Nucleus accumbens (tissue), 56 donors: ENCODE data around the gene COG7.
"Not testable (repeated sequence)": the region's sequence is repeated elsewhere in the genome, so short reads cannot be mapped to it uniquely, and the experiment has no call there.

Experiments used
- DNase-seq, 56 donors: peaks; one replicate each; lab custom pipeline; 2025; lab: John Stamatoyannopoulos, UW

COG7 gene

GRCh38 chr16:23368469-23368868, 84.5 kb downstream of the COG7 start:
- no peak for DNase-seq

GRCh38 chr16:23367988-23368387, 85.0 kb downstream of the COG7 start:
- DNase-seq = no peak

GRCh38 chr16:23367564-23367963, 85.4 kb downstream of the COG7 start:
- no peak for DNase-seq

GRCh38 chr16:23366341-23366740, 86.6 kb downstream of the COG7 start:
- DNase-seq = not testable (repeated sequence)

- no peak for DNase-seq
These were observed 87.3 kb downstream of the COG7 start for GRCh38 chr16:23365602-23366240.

GRCh38 chr16:23362460-23363317, 90.3 kb downstream of the COG7 start:
- DNase-seq = no peak

- DNase-seq = no peak
These were observed 93.8 kb downstream of the COG7 start for GRCh38 chr16:23359092-23359760.

GRCh38 chr16:23357761-23358290, 95.2 kb downstream of the COG7 start:
- DNase-seq = no peak

GRCh38 chr16:23356941-23357340, 96.0 kb downstream of the COG7 start:
- DNase-seq = no peak

GRCh38 chr16:23355106-23355670, 97.8 kb downstream of the COG7 start:
- no peak for DNase-seq

- no peak for DNase-seq
These were observed 98.7 kb downstream of the COG7 start for GRCh38 chr16:23354246-23354645.

- no peak for DNase-seq
These were observed 99.5 kb downstream of the COG7 start for GRCh38 chr16:23353440-23353839.

- no peak for DNase-seq
These were observed 101.6 kb downstream of the COG7 start for GRCh38 chr16:23351360-23351759.

GRCh38 chr16:23348579-23349469, 104.2 kb downstream of the COG7 start:
- no peak for DNase-seq

- DNase-seq = no peak
These were observed 107.8 kb downstream of the COG7 start for GRCh38 chr16:23345237-23345636.

- no peak for DNase-seq
These were observed 109.1 kb downstream of the COG7 start for GRCh38 chr16:23343643-23344612.

- DNase-seq = no peak
These were observed 110.8 kb downstream of the COG7 start for GRCh38 chr16:23342083-23342640.

- no peak for DNase-seq
These were observed 113.2 kb downstream of the COG7 start for GRCh38 chr16:23339787-23340186.
